ENCODE data around the gene MAP1B.

The MAP1B gene

GRCh38 chr5:72231991-72232703, 124.9 kb downstream of the MAP1B start:
- Histone ChIP-seq H3K9me3 (no peaks in the 10 kb centered on the region), H3K27me3 (no peaks in the 10 kb centered on the region), H3K4me1 (peaks cover 0 to 25% (median 9%) of the 10 kb centered on the region in 4 donors), H3K27ac (peak overlapping the region in 1 of 2 donors; percentile 13), H3K36me3 (peaks cover 0 to 29% (median 2%) of the 10 kb centered on the region in 3 donors), H3K4me3 (no peak overlapping the region)
- intact Hi-C loops (cut with DNase I; ENCODE audit: low total_unique reads), result no loop called here
- TF ChIP-seq, protein P1, sequence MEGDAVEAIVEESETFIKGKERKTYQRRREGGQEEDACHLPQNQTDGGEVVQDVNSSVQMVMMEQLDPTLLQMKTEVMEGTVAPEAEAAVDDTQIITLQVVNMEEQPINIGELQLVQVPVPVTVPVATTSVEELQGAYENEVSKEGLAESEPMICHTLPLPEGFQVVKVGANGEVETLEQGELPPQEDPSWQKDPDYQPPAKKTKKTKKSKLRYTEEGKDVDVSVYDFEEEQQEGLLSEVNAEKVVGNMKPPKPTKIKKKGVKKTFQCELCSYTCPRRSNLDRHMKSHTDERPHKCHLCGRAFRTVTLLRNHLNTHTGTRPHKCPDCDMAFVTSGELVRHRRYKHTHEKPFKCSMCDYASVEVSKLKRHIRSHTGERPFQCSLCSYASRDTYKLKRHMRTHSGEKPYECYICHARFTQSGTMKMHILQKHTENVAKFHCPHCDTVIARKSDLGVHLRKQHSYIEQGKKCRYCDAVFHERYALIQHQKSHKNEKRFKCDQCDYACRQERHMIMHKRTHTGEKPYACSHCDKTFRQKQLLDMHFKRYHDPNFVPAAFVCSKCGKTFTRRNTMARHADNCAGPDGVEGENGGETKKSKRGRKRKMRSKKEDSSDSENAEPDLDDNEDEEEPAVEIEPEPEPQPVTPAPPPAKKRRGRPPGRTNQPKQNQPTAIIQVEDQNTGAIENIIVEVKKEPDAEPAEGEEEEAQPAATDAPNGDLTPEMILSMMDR (IDR thresholded peaks at IDR 0.05), result no peak
- no peak for DNase-seq

GRCh38 chr5:72232838-72233237, 125.6 kb downstream of the MAP1B start:
- H3K27ac ChIP-seq, result peak overlapping the region in 1 of 2 donors; percentile 13
- DNase-seq, result no peak

GRCh38 chr5:72233835-72234234, 126.6 kb downstream of the MAP1B start:
- no peak for DNase-seq
- no peaks in the 10 kb centered on the region for H3K9me3 ChIP-seq
- peaks cover 0 to 25% (median 9%) of the 10 kb centered on the region in 4 donors for H3K4me1 ChIP-seq
- intact Hi-C loops (cut with DNase I; ENCODE audit: low total_unique reads), result no loop called here
- H3K27me3 ChIP-seq, result no peaks in the 10 kb centered on the region
- H3K4me3 ChIP-seq, result no peak overlapping the region
- TF ChIP-seq, protein P1 (IDR thresholded peaks at IDR 0.05), result no peak
- peaks cover 0 to 21% (median 8%) of the 10 kb centered on the region in 3 donors for H3K36me3 ChIP-seq
- peak overlapping the region; percentile 16 to 39 for H3K27ac ChIP-seq

More at GRCh38 chr5:72232838-72233237, 125.6 kb downstream of the MAP1B start:
- Histone ChIP-seq H3K36me3 (peaks cover 0 to 26% (median 8%) of the 10 kb centered on the region in 3 donors), H3K4me1 (peaks cover 0 to 25% (median 9%) of the 10 kb centered on the region in 4 donors), H3K9me3 (no peaks in the 10 kb centered on the region), H3K4me3 (no peak overlapping the region), H3K27me3 (no peaks in the 10 kb centered on the region)
- intact Hi-C loops (cut with DNase I; ENCODE audit: low total_unique reads), result no loop called here
- TF ChIP-seq, protein P1 (IDR thresholded peaks at IDR 0.05), result no peak

- Histone ChIP-seq H3K4me3 (no peak overlapping the region), H3K36me3 (peaks cover 0 to 16% (median 8%) of the 10 kb centered on the region in 3 donors), H3K4me1 (peaks cover 0 to 25% (median 9%) of the 10 kb centered on the region in 4 donors), H3K27ac (peak overlapping the region; percentile 16 to 39), H3K9me3 (no peaks in the 10 kb centered on the region), H3K27me3 (no peaks in the 10 kb centered on the region)
- intact Hi-C loops (cut with DNase I; ENCODE audit: low total_unique reads), result no loop called here
- no peak for DNase-seq
- TF ChIP-seq, protein P1 (IDR thresholded peaks at IDR 0.05), result no peak
These were observed 127.0 kb downstream of the MAP1B start for GRCh38 chr5:72234265-72234700.

- TF ChIP-seq, protein P1 (IDR thresholded peaks at IDR 0.05), result no peak
- Histone ChIP-seq H3K36me3 (peaks cover 0 to 16% (median 8%) of the 10 kb centered on the region in 3 donors), H3K27ac (peak overlapping the region; percentile 16 to 39), H3K27me3 (no peaks in the 10 kb centered on the region), H3K9me3 (no peaks in the 10 kb centered on the region), H3K4me3 (no peak overlapping the region), H3K4me1 (peaks cover 0 to 25% (median 9%) of the 10 kb centered on the region in 4 donors)
- DNase-seq, result no peak
- intact Hi-C loops (cut with DNase I; ENCODE audit: low total_unique reads), result no loop called here
These were observed 127.6 kb downstream of the MAP1B start for GRCh38 chr5:72234868-72235267.
